Aorta (tissue), 4 donors: Measurements from ENCODE around the gene PKD1. TPM values are rescaled to one million over a fixed set of nuclear protein-coding genes. Genes with fewer than 3 reads are reported as not detected.

Experiments used
- microRNA-seq, 2 donors: library from miRNA; unstranded; fragments of <30 nt; microRNA quantifications; one replicate each; pipeline ENCODE4 v1.2.0, GENCODE V29; 2020
- polyA plus RNA-seq, 2 donors: library from polyadenylated mRNA; stranded (reverse); fragments of 200-250 nt; gene quantifications; one replicate each; pipeline ENCODE4 v1.2.3, GENCODE V29; 2013
- total RNA-seq, 2 donors: library from RNA; stranded (reverse); fragmentation: NEBNext Ultra II Directional; extraction: Animal tissue kit (Norgen Biotek cat#: 25700); gene quantifications; one replicate each; pipeline ENCODE4 v1.2.1, GENCODE V29; 2021
- donor health status: healthy with polysubstance abuse.
- donor health status: Bipolar disorder and iron deficiency.
- donor health status: DM: no; HTN: no; CAD: no.
- donor health status: DM: yes; HTN: yes; CAD: no.

PKD1 gene
- total and polyA plus RNA-seq, 4 donors = 42.8 to 337 (median 297) TPM

Small RNA genes lying within 50 kb of the gene (microRNA-seq; reads per million reads assigned to microRNA genes)
- gene MIR1225 (4.2 to 19.9 reads per million in 2 donors), gene MIR3180-5 (0 reads per million in 2 donors), gene MIR4516 (0 to 1.2 reads per million in 2 donors), gene MIR6511B1 (0 reads per million in 2 donors)

Other genes starting within 250 kb of the PKD1 start
- not detected for gene HS3ST6, start 217.5 kb downstream of the PKD1 start, total RNA-seq
- gene HS3ST6, start 217.5 kb downstream of the PKD1 start, polyA plus RNA-seq = 1 to 10 TPM in 1 of 2 donors, not detected in 1; 1.1 TPM
- gene MSRB1, start 192.7 kb downstream of the PKD1 start, total RNA-seq = 10 to 100 TPM; 19.5 to 34.6 TPM
- 10 to 100 TPM; 52.7 to 56.6 TPM for gene MSRB1, start 192.7 kb downstream of the PKD1 start, polyA plus RNA-seq
- gene RPL3L, start 181.2 kb downstream of the PKD1 start, total RNA-seq = not detected
- gene RPL3L, start 181.2 kb downstream of the PKD1 start, polyA plus RNA-seq = not detected
- gene NDUFB10, start 176.4 kb downstream of the PKD1 start, total RNA-seq = 10 to 100 TPM; 80.5 to 88.1 TPM
- gene NDUFB10, start 176.4 kb downstream of the PKD1 start, polyA plus RNA-seq = 100 to 1,000 TPM; 178 to 268 TPM
- 1,000 to 10,000 TPM; 1,132 to 1,263 TPM for gene RPS2, start 171.1 kb downstream of the PKD1 start, total RNA-seq
- gene RPS2, start 171.1 kb downstream of the PKD1 start, polyA plus RNA-seq = 1,000 to 10,000 TPM; 1,596 to 2,049 TPM
- gene RNF151, start 169.0 kb downstream of the PKD1 start, total RNA-seq = not detected
- gene RNF151, start 169.0 kb downstream of the PKD1 start, polyA plus RNA-seq = not detected
- 10 to 100 TPM; 16.1 to 19.8 TPM for gene TBL3, start 163.8 kb downstream of the PKD1 start, total RNA-seq
- 10 to 100 TPM; 14.9 to 85.5 TPM for gene TBL3, start 163.8 kb downstream of the PKD1 start, polyA plus RNA-seq
- gene NOXO1, start 154.4 kb downstream of the PKD1 start, total RNA-seq = not detected
- under 1 TPM in 1 of 2 donors, not detected in 1; 0.84 TPM for gene NOXO1, start 154.4 kb downstream of the PKD1 start, polyA plus RNA-seq
- 10 to 100 TPM; 11.3 to 13.3 TPM for gene GFER, start 151.7 kb downstream of the PKD1 start, total RNA-seq
- gene GFER, start 151.7 kb downstream of the PKD1 start, polyA plus RNA-seq = 10 to 100 TPM; 32.5 to 44.2 TPM
- gene SYNGR3, start 145.9 kb downstream of the PKD1 start, total RNA-seq = under 1 TPM; 0.36 to 0.57 TPM
- gene SYNGR3, start 145.9 kb downstream of the PKD1 start, polyA plus RNA-seq = under 1 TPM in 1 of 2 donors, not detected in 1; 0.26 TPM
- gene ZNF598, start 126.1 kb downstream of the PKD1 start, total RNA-seq = 10 to 100 TPM; 31.0 to 34.4 TPM
- gene ZNF598, start 126.1 kb downstream of the PKD1 start, polyA plus RNA-seq = 10 to 100 TPM; 12.8 to 32.9 TPM
- 1 to 10 TPM in 1 of 2 donors, not detected in 1; 1.2 TPM for gene NPW, start 116.1 kb downstream of the PKD1 start, total RNA-seq
- gene NPW, start 116.1 kb downstream of the PKD1 start, polyA plus RNA-seq = under 1 TPM in 1 of 2 donors, not detected in 1; 0.56 TPM
- gene NHERF2, start 109.0 kb downstream of the PKD1 start, total RNA-seq = 100 to 1,000 TPM in 1 of 2 donors, 10 to 100 TPM in 1; 81.8 to 110 TPM
- gene NHERF2, start 109.0 kb downstream of the PKD1 start, polyA plus RNA-seq = 100 to 1,000 TPM; 119 to 133 TPM
- 10 to 100 TPM in 1 of 2 donors, 1 to 10 TPM in 1; 7.4 to 12.9 TPM for gene NTHL1, start 88.1 kb downstream of the PKD1 start, total RNA-seq
- gene NTHL1, start 88.1 kb downstream of the PKD1 start, polyA plus RNA-seq = 10 to 100 TPM; 24.4 to 33.8 TPM
- 100 to 1,000 TPM in 1 of 2 donors, 10 to 100 TPM in 1; 92.4 to 146 TPM for gene TSC2, start 87.9 kb downstream of the PKD1 start, total RNA-seq
- 100 to 1,000 TPM in 1 of 2 donors, 10 to 100 TPM in 1; 16.2 to 166 TPM for gene TSC2, start 87.9 kb downstream of the PKD1 start, polyA plus RNA-seq
- gene RAB26, start 12.7 kb upstream of the PKD1 start, total RNA-seq = under 1 TPM in 1 of 2 donors, not detected in 1; 0.51 TPM
- 1 to 10 TPM; 2.5 to 4.8 TPM for gene RAB26, start 12.7 kb upstream of the PKD1 start, polyA plus RNA-seq
- gene TRAF7, start 19.9 kb upstream of the PKD1 start, total RNA-seq = 10 to 100 TPM; 47.7 to 54.4 TPM
- 10 to 100 TPM; 24.4 to 38.0 TPM for gene TRAF7, start 19.9 kb upstream of the PKD1 start, polyA plus RNA-seq
- under 1 TPM in 1 of 2 donors, not detected in 1; 0.15 TPM for gene CASKIN1, start 60.7 kb upstream of the PKD1 start, total RNA-seq
- gene CASKIN1, start 60.7 kb upstream of the PKD1 start, polyA plus RNA-seq = under 1 TPM; 0.13 to 0.28 TPM
- gene MLST8, start 69.6 kb upstream of the PKD1 start, total RNA-seq = 10 to 100 TPM; 14.1 to 19.9 TPM
- 10 to 100 TPM; 23.7 to 50.7 TPM for gene MLST8, start 69.6 kb upstream of the PKD1 start, polyA plus RNA-seq
- 1 to 10 TPM; 3.4 to 6.0 TPM for gene BRICD5, start 75.0 kb upstream of the PKD1 start, total RNA-seq
- 10 to 100 TPM in 1 of 2 donors, under 1 TPM in 1; 0.88 to 36.1 TPM for gene BRICD5, start 75.0 kb upstream of the PKD1 start, polyA plus RNA-seq
- 1 to 10 TPM; 8.9 to 9.1 TPM for gene PGP, start 78.9 kb upstream of the PKD1 start, total RNA-seq
- gene PGP, start 78.9 kb upstream of the PKD1 start, polyA plus RNA-seq = 10 to 100 TPM in 1 of 2 donors, 1 to 10 TPM in 1; 7.3 to 15.4 TPM
- 10 to 100 TPM; 17.3 to 21.5 TPM for gene E4F1, start 87.7 kb upstream of the PKD1 start, total RNA-seq
- 10 to 100 TPM; 12.9 to 75.7 TPM for gene E4F1, start 87.7 kb upstream of the PKD1 start, polyA plus RNA-seq
- 1 to 10 TPM in 1 of 2 donors, under 1 TPM in 1; 0.39 to 1.1 TPM for gene DNASE1L2, start 100.5 kb upstream of the PKD1 start, total RNA-seq
- 1 to 10 TPM in 1 of 2 donors, under 1 TPM in 1; 0.38 to 1.1 TPM for gene DNASE1L2, start 100.5 kb upstream of the PKD1 start, polyA plus RNA-seq
- gene ECI1, start 115.7 kb upstream of the PKD1 start, total RNA-seq = 10 to 100 TPM; 28.4 to 31.3 TPM
- gene ECI1, start 115.7 kb upstream of the PKD1 start, polyA plus RNA-seq = 10 to 100 TPM; 63.0 to 66.0 TPM
- 10 to 100 TPM; 95.5 to 98.4 TPM for gene RNPS1, start 132.2 kb upstream of the PKD1 start, total RNA-seq
- 100 to 1,000 TPM in 1 of 2 donors, 10 to 100 TPM in 1; 96.4 to 101 TPM for gene RNPS1, start 132.2 kb upstream of the PKD1 start, polyA plus RNA-seq
- gene ABCA3, start 204.8 kb upstream of the PKD1 start, total RNA-seq = 10 to 100 TPM; 11.7 to 19.3 TPM
- gene ABCA3, start 204.8 kb upstream of the PKD1 start, polyA plus RNA-seq = 1 to 10 TPM; 2.6 to 7.6 TPM